Activated T-cell treated with anti-CD3 and anti-CD28 coated beads, Interleukin-2, amount 50 U/mL, for 1 hour (primary cell): ENCODE measurements around the gene PYGB.
"Not testable (repeated sequence)": the region's sequence is repeated elsewhere in the genome, so short reads cannot be mapped to it uniquely, and the experiment has no call there.

Experiments used
- DNase-seq: peaks from one replicate; pipeline ENCODE4 v3.0.0-alpha.2; 2020

PYGB gene

DNA sequence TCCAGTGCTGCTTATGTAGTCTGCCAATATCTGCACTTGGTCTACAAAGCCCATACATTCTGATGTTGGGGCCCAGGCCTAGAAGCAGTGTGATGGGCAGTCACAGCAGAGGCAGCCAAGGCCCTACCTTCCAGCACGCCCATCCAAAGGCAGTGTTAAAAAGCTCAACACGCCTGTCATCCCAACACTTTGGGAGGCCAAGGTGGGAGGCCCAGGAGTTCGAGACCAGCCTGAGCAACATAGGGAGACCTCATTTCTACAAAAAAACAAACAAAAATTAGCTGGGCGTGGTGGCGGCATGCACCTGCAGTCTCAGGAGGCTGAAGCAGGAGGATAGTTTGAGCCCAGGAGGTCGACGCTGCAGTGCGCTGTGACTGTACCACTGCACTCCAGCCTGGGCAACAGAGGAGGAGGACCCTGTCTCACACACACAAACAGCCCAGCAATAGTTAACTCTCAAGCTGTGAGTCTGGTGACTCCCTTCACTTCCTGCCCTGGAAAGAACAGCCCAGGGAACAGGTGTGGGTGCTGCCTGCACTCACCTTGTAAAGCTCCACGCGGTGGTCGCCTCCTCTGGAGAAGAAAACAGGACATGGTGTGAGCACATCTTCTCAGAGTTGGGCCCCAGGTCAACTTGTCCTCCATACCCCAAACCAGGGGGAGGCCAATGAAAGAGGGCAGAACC is 68.8 kb downstream of the PYGB start:
- DNase-seq, result no peak

DNA sequence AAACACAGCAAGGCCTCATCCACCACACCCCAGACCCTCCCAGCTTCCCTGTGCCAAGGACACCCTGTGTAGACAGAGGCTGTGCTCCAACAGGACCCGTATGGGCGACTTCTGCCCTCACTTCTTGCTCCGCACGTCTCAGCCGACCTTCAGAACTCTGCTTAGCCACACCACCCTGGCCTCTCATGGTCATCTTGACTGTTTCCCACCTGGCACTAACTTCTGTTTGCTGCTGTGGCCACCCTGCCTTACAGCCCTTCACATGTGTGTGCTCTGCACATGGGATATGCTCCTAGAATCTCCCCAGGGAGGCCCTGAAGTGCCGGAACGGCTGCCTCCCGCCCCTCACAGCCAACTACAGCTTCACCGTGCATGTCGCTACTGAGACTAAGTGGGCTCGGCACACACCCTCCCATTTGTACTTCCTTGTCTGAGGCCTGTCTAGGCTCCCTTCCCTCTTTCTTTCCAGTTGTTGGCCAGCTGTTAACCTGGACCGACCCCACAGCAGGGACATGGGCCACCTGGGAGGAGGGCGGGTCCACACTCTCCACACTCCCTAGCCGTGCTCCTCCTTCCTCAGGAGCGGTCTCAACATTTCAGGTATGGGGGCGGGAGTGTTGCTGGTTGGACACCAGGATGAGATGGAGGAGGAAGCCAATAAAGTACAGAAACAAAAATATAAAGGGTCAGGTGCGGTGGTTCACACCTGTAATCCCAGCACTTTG is 69.6 kb downstream of the PYGB start:
- DNase-seq, result no peak

DNA sequence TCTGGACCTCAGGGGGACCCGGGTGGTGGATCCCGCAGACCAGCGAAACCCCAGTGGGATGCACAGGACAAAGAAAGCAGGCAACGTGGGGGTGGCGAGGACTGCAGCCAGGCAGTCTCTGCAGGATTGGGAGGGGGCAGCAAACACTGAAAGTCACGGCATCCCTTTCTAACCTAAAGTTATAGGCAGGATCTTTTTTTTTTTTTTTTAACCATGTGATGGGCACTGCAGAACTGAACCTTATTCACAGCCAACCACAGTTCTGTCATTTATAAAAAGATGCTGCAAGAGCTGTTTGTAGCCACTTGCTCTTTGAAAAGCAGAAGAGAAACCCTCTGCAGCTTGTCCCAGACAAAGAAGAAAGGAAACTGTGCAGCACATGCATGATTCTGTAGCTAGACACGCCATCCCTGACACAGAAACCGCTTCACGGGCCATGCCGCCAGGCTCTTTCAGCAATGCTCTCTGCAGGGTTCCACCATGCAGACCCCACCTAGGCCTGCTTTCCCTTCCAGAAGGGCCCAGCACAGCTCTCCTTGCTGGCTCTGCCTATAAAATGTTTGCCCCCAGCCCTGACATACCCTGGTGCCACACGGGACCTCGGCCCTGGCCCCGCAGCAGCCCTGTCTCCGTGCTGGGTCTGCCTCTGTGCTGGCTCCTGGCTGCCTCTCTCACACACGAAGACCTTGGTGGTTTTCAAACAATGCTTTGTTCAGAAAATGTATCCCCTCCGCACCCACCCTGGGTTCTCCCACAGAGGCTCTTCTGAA is 70.8 kb downstream of the PYGB start:
- DNase-seq, result no peak

DNA sequence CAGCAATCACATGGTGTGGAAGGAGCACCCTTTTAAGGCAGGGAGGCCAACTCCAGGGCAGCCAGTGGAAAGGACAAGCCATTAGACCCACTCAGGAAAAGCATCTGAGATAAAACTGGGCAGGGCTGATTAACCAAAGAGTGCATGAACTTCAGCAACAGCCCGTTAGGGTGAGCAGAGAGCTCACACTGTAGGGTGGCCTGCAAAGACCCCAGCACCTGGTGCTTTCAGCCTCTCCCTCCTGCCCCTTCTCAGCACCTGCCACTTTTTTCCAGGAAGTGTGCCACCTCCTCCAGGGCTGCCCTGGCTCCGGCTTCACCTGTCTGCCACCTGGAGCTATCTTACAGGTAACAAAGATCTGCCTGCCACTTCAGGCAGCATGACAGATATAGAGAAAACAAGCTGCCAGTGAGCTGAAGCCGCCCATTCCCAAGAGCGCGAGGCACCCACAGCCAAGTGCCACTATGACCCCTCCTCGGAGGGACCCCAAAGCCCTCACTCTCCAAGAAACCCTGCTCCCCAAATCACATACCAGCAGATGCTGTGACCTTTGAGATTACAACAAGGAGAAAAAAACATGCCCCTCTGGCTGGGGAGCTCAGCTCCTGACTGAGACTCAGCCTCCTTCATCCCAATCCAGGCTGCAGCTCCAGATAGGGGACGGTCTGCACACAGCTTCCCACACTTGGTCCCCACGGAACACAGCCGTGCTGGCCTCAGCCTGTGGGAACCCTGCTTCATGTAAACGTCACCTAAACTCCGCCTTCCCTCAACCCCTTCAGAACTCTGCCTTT is 71.6 kb downstream of the PYGB start:
- no peak for DNase-seq

DNA sequence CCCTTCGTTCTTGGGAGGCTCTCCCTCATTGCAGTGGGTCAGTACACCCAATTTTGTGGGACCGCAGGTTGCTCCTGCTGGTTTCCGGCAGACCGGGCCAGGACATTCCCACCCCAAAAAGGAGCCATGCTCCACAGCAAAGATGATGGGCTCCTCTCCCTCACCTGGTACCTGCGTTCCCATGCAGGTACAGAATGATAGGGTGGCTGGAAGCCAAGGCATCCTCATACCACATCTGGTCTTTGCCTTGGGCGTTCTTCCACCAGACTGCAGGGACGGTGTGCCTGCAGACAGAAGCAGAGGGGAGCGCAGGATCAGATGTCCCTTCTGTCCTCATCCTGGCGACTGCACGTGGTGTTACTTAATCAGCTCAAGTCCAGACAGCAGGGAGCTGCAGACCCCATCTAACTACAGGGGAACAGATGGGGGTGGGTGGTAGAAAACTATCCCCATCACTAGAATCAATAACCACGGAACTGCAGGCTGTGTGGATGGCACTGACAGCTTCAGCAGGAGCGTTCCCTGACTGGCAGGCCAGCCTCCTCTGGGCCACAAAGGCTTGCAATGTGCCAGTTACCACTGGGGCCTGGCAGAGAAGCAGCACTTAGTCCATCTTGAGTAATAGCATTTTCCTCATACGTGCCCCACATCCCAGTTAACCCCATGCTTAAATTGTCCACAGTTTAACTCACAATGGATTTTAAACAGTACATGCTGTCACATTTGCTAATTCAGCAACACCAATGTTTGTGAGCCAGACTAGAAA is 72.3 kb downstream of the PYGB start:
- no peak for DNase-seq

DNA sequence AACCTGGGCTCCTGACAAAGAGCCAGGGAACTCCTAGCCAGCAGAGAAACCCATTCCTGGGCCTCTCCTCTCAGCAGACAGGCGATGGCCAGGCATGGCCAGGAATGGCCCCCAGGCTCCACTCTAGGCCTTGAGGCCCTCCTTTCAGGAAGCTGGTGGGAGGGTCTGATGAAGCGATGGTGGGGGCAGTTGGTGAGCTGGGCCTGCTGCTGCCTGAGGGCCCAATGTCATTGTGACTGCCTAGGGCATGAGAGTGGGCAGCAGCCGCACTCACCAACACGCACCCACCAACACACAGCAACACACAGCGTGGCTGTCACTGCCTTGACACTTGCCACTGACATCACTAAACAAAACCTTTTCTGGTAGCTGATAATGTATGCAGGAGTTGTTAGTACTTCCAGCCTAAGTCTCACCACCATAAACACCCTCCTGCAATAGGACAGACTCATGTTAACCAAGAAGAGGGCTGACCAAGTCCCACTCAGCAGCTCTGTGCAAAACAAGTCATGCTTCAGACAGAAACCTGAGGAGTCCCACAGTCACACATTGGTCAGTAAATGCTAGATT is 73.5 kb downstream of the PYGB start:
- DNase-seq, result no peak

DNA sequence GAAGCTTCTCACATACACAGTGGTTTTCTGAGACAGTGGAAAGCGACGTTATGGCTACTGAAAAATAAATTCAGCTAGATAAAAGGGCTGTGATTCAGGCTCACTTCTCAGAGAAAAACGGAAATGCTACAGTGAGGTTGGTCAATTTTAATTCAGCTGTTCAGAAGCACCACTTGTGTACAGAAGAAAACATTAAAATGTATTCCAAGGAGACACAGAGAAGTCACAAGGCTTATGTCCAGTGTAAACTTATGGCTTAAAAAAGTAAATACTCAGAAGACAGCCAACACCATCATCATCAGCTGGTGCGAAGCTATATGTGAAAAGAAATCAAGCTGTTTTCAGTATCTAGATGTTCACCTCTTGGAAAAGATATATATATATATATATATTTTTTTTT is 74.1 kb downstream of the PYGB start:
- no peak for DNase-seq

DNA sequence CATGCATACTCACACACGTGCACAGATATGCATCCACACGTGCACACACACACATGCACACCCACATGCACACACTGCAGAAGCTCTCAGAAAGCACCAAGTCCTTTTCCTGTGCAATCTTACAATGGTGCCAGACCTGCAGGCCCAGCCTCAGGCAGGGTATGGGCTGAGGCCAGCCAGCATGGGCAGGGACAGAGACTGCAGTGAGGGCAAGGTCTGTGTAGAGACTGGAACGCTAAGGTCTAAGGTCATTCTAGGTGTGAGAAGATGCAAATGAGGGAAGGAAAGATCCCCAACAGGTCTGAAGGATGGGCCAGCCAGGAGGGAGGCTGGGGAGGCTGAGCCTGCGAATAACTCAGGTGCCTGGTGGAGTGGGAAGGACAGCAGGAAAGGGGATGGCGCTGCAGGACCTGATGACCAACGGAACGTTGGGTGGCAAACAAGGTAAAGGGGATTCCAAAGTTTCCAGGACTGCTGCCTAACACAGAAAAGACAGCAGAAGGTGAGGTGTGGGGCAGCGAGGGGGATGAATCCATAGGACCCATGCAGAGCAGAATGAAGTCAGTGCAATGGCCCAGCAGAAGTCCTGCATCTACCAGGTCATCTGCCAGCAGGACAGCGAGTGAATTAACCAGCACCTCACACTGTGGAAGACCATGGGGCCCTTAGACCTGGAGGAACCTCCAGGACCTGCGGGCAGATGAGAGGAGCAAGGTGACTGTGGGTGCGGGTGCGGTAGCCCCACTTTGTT is 75.8 kb downstream of the PYGB start:
- DNase-seq, result no peak

DNA sequence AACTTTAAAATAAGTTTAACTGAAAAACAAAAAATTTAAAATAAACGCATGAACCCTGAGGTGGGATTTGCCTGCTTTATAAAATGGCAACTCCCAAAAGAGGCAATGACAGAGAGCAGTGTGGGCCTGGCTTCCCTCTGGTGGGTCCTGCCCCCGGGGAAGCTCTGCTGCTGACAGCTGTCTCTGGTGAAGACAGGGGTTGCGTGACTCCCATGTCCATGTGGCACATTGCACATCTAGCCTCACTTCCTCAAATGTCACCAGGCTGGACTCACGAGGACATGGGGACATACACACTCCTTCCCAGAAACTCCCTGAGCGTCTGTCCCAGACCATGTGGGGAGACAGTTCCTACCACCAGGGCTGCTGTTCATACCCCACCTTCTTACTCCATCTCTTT is 76.5 kb downstream of the PYGB start:
- no peak for DNase-seq

DNA sequence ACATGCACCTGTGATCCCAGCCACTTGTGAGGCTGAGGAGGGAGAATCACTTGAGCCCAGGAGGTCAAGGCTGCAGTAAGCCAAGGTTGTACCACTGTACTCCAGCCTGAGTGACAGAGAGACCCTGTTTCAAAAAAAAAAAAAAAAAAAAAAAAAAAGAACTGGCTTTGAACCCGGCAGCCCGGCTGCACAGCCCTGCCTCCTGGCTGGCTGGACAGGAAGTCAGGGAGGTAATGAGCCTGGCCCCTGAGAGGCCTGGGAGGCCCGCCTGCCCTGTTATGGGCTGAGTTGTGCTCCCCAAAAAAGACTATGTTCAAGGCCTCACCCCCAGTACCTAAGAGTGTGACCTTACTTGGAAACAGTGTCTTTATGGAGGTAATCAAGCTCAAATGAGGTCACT is 77.2 kb downstream of the PYGB start:
- no peak for DNase-seq

DNA sequence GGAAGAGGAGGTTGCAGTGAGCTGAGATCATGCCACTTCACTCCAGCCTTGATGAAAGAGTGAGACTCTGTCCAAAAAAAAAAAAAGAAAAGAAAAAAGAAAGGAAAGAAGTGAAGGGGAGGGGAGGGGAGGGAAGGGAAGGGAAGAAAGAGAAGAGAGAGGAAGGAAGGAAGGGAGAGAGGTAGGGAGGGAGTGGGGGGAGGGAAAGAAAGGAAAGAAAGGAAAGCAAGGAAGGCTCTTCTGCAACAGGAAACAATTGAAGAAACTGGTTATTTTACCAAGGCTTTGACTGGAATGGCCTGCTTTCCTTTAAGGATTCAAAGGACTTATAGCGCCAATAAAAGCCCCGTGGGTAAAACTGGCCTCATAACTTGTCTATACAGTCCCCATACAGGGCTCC is 78.1 kb downstream of the PYGB start:
- DNase-seq, result no peak

DNA sequence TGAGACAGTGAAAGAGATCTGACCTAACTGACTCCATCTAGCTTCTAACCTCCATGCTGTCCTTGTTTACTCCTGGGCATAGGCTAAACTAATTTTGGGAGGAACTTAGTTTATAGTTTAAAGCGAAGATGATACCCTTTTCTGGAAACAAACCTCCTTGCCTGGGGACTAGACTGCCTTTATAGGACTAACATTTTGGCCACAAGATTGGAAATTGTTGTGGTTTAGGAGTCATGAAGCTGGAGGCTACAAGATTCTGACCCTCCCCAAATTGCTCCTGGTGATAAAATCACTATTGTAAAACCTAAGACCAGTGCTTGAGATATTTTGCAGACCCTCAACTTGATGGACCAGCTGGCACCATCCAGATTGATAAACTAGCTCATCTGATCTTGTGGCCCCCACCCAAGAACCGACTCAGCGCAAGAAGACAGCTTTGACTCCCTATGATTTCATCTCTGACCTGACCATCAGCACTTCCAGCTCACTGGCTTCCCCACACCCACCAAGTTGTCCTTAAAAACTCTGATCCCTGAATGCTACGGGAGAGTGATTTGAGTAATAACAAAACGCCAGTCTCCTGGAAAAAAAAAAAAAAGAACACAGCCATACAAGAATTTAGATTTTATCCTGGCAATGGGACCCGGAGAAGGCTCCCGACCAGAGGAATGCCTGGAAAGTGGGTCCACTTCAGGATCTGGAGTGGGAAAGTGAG is 79.8 kb downstream of the PYGB start:
- DNase-seq, result no peak

DNA sequence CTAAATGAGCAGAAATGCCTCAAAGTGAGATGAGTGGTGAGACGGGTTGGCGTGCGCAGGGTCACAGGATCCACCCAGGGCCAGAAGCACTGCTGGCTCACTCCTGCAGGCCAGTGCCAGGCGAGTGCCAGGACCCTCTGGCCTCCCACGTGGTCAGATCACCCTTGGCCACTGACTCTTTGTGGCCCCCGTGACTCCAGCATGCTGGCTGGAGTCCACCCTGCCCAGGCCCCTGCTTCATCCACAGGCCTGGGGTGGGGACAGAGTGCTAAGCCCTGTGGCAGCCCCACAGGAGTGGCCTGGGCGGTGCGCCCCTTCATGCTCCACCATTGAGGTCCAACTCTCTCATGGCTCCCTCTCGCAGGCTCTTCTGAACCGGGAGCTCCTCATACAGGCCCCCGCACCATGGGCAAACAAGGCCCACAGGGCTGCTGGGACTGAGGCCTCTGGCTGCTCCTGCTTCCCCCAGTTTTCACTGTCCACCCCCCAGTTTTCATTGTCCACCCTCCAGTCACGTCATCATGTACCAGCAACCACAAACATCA is 81.1 kb downstream of the PYGB start:
- DNase-seq, result no peak

DNA sequence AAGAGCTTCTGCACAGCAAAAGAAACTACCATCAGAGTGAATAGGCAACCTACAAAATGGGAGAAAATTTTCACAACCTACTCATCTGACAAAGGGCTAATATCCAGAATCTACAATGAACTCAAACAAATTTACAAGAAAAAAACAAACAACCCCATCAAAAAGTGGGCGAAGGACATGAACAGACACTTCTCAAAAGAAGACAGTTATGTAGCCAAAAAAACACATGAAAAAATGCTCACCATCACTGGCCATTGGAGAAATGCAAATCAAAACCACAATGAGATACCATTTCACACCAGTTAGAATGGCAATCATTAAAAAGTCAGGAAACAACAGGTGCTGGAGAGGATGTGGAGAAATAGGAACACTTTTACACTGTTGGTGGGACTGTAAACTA is 87.1 kb downstream of the PYGB start:
- not testable (repeated sequence) for DNase-seq

DNA sequence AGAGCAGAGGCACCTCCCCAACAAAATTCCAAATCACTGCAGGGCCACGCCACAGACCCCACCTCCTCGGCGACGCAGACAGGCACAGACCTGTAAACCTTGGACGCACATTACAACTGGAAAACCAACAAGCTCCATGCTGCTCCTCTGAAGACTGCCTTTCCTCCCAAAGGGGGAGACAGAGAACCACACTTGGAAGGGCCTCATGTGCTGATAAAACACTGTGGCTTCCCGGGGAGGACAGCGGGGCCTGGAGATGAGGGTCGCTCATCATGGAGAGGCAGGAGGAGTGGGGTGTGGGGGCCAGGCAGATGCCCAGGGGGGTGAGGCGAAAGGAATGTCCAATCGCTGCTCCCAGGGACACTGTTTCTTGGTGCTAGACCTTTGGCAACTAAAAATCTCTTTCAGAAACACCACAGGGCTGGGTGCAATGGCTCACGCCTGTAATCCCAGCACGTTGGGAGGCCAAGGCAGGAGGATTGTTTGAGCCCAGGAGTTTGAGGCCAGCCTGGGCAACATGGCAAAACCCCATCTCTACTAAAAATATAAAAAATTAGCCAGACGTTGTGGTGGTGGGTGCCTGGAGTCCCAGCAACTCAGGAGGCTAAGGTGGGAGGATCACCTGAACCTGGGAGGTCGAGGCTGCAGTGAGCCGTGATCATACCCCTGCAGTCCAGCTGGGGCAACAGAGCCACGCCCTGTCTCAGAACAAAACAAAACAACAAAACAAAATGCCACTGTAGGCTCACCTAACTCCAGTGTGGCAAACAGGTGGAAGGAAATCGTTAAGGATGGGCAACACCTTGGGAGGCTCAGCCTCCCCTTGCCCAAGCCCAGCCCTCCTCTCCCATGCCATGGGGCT is 88.9 kb downstream of the PYGB start:
- DNase-seq, result no peak

DNA sequence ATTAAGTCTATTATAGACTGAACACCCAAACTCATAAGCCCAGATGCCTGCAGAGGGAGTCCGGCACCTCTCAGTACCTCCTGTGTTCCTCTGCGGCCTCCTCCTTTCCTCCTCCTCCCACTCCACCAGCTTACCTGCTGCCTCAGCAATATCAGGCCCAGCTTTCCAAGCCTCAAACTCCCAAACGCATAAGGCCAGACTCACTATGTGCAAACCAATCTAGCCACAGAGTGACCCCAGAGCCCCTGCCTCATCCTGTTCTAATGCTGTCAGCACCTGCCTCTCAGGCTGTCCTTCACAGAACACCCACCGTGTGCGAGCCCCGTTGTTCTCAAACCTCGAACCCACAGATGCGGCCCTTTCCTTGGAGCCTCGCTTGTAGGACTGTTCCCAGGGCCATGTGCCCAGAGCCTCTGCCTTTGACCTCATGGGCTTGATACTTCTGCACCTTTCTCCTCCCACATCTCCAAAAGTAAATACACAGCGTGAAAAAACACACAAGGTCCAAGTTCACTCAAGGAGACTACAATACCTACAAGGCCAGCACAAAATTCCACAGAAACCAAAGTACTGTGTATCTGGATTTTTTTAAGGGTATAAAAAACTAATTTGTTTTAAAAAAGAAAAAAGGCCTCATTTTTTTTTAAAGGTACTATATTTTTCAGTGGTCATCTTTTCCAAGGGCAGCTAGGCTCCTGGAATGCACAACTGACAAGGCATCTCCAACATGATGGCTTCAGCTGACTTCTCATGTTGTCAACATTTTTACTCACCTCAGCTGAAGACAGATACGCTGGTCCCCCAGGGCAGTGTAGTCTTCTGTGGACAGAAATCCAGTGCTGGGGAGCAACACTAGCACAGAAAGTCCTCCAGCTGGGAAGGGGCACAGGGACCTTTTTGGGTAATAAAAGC is 90.5 kb downstream of the PYGB start:
- DNase-seq, result no peak

DNA sequence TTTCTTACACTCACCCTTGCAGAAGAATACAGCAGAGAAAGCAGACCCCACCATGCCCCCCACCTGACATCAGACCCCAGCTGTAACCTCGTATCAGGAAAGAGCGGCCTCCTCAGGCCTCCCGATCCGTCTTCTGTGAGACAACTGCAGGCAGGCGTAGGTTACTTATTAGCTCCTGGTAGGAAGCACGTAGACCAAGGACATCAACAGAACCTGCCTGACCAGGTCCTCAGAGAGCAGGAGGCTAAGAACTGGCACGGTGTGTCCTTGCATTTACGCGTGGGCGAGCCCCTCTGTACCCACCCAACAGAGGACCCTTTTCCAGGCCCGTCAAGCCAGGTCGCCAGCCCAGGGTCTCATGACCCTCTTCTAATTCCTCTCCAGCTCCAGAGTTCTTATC is 91.7 kb downstream of the PYGB start:
- no peak for DNase-seq

DNA sequence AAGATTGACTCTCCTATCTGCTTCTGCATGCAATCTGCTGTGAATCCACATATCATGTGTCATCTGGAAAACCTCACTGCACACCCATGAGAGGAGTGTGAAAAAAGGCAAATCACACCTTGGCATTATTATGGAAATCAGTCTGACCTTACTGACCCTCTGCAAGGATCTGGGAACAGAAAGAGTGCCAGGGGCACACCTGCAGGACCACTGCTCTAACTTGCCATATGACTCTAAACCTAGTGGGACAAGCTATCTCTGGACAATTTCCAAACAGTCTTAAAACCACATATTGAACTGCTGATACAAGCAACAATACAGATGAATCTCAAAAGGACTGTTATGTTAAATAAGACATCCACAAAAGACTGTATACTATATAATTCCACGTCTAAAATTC is 92.5 kb downstream of the PYGB start:
- no peak for DNase-seq
